HepG2 (cell line): ENCODE measurements around the gene ZNF26. TPM values are rescaled to one million over a fixed set of nuclear protein-coding genes. Genes with fewer than 3 reads are reported as not detected.

Experiments
- ATF7 ChIP-seq, 2 experiments: fragments of 450-650 bp in 1 of 2; sonication (generic) in 1 of 2; formaldehyde crosslinking in 1 of 2; IDR thresholded peaks; 2 replicates each; pipeline versions ENCODE4 v1.4.0 to v1.6.1; 2016 to 2020; ENCODE audit warnings: antibody characterized with exemption in 1 of 2, mild to moderate bottlenecking in 1 of 2, missing genetic modification reagents in 1 of 2
- CREB1 ChIP-seq, 2 experiments: fragments of 450-650 bp in 1 of 2; IDR thresholded peaks; 2 replicates each; pipeline ENCODE4 v1.6.1; 2016 to 2017; ENCODE audit warnings: control low read depth in 1 of 2, mild to moderate bottlenecking in 1 of 2, missing compliant biosample characterization in 1 of 2, missing genetic modification characterization in 1 of 2
- CREM ChIP-seq, 2 experiments: sonication (generic) in 1 of 2; formaldehyde crosslinking in 1 of 2; IDR thresholded peaks; 2 replicates each; pipeline versions ENCODE4 v1.4.0 to v1.6.1; 2016 to 2020; ENCODE audit warnings: antibody characterized with exemption in 1 of 2, mild to moderate bottlenecking in 1 of 2, missing genetic modification reagents in 1 of 2
- DR1 ChIP-seq: sonication (generic); formaldehyde crosslinking; IDR thresholded peaks from 2 replicates; pipeline ENCODE4 v1.8.0; 2021; ENCODE audit warnings: mild to moderate bottlenecking, missing genetic modification reagents, inconsistent platforms
- FOXA1 ChIP-seq, 2 experiments: fragments of 450-650 bp in 1 of 2; sonication (generic) in 1 of 2; formaldehyde crosslinking in 1 of 2; IDR thresholded peaks; 2 replicates each; pipeline versions ENCODE4 v1.4.0 to v1.6.1; 2016 to 2020; ENCODE audit warnings: missing genetic modification reagents in 1 of 2
- FOXC1 ChIP-seq: sonication (generic); formaldehyde crosslinking; IDR thresholded peaks from 2 replicates; pipeline ENCODE4 v1.8.0; 2022; ENCODE audit warnings: mild to moderate bottlenecking, missing genetic modification reagents, borderline replicate concordance
- IKZF1 ChIP-seq: fragments of 450-650 bp; IDR thresholded peaks from 2 replicates; pipeline ENCODE4 v1.7.1; 2016
- PHB2 ChIP-seq: fragments of 450-650 bp; IDR thresholded peaks from 2 replicates; pipeline ENCODE4 v1.6.1; 2018; ENCODE audit not compliant: partially characterized antibody
- RAD51 ChIP-seq: fragments of 450-650 bp; IDR thresholded peaks from 2 replicates; pipeline ENCODE4 v1.6.1; 2016; ENCODE audit warnings: borderline replicate concordance
- REPIN1 ChIP-seq: sonication (generic); formaldehyde crosslinking; IDR thresholded peaks from 2 replicates; pipeline ENCODE4 v1.8.0; 2022; ENCODE audit warnings: missing genetic modification reagents, low read depth, mild to moderate bottlenecking, borderline replicate concordance
- SIX1 ChIP-seq: sonication (generic); formaldehyde crosslinking; IDR thresholded peaks from 2 replicates; pipeline ENCODE4 v1.4.0; 2020; ENCODE audit warnings: missing genetic modification reagents, borderline replicate concordance
- ZNF24 ChIP-seq: fragments of 450-650 bp; IDR thresholded peaks from 2 replicates; pipeline ENCODE4 v1.6.1; 2017; ENCODE audit warnings: antibody characterized with exemption, mild to moderate bottlenecking
- ZNF350 ChIP-seq: sonication (generic); formaldehyde crosslinking; IDR thresholded peaks from 2 replicates; pipeline ENCODE4 v1.4.0; 2020; ENCODE audit warnings: mild to moderate bottlenecking, low read depth, missing genetic modification reagents, borderline replicate concordance
- ZNF367 ChIP-seq: sonication (generic); formaldehyde crosslinking; IDR thresholded peaks from 2 replicates; pipeline ENCODE4 v1.4.0; 2020; ENCODE audit warnings: missing genetic modification reagents, borderline replicate concordance
- ZSCAN25 ChIP-seq: sonication (generic); formaldehyde crosslinking; IDR thresholded peaks from 2 replicates; pipeline ENCODE4 v1.8.0; 2022; ENCODE audit warnings: mild to moderate bottlenecking, missing genetic modification reagents
- polyA plus RNA-seq, 8 experiments: library from polyadenylated mRNA; depleted of rRNA in 3 of 8; stranded (reverse) in 7 of 8; unstranded in 1 of 8; fragments of >200 nt; fragmentation: Illumina TruSeq in 4 of 8; extraction: Trizol in 4 of 8; gene quantifications; 2 replicates each; pipeline versions ENCODE4 v1.2.1 to v1.2.3, GENCODE V29; 2011 to 2016; ENCODE audit warnings: low read depth in 4 of 8, missing spikeins in 1 of 8, mixed read lengths in 1 of 8; ENCODE audit not compliant: insufficient read depth in 1 of 8
- total RNA-seq, 5 experiments: library from RNA; depleted of rRNA; stranded (reverse); fragments of >200 nt; fragmentation: Illumina TruSeq; extraction: Trizol; gene quantifications; 2 replicates each; pipeline ENCODE4 v1.2.3, GENCODE V29; 2016; ENCODE audit warnings: low read depth in 1 of 5
- TF ChIP-seq, protein P1 (sequence below), 2 experiments: fragments of 450-650 bp in 1 of 2; sonication (generic) in 1 of 2; formaldehyde crosslinking in 1 of 2; IDR thresholded peaks; 2 replicates each; pipeline versions ENCODE4 v1.6.1 to v1.8.0; 2016 to 2022; ENCODE audit warnings: antibody characterized with exemption in 1 of 2, mild to moderate bottlenecking in 1 of 2, missing genetic modification reagents in 1 of 2
- TF ChIP-seq, protein P2 (sequence below): sonication (generic); formaldehyde crosslinking; IDR thresholded peaks from 2 replicates; pipeline ENCODE4 v1.4.0; 2020; ENCODE audit warnings: missing genetic modification reagents, borderline replicate concordance

Gene ZNF26
- total and polyA plus RNA-seq, 2 of the 13 experiments (the other 11 are each of a cell fraction or from before 2014, with no cell fraction given) = 3.8 to 6.5 TPM

- TF ChIP-seq ZNF350 (CRISPR knock-in tag) (no peak), SIX1 (CRISPR knock-in tag) (no peak), REPIN1 (no peak), ZNF24 (no peak), CREB1 (IDR thresholded peaks at IDR 0.05) (peak; percentile 61; the same call in 1 of the 2 replicates), CREB1 (CRISPR knock-in tag; IDR thresholded peaks at IDR 0.05) (no peak), FOXA1 (IDR thresholded peaks at IDR 0.05) (peak; percentile 32; the same call in 1 of the 2 replicates), FOXA1 (CRISPR knock-in tag; IDR thresholded peaks at IDR 0.05) (no peak), PHB2 (peak; percentile 49), RAD51 (peak; percentile 36; the same call in 1 of the 2 replicates), ZNF367 (no peak), DR1 (CRISPR knock-in tag) (no peak), IKZF1 (0 out of 2 replicates have a peak, but pooled peaks have one; percentile 46), CREM (IDR thresholded peaks at IDR 0.05) (no peak), CREM (CRISPR knock-in tag; IDR thresholded peaks at IDR 0.05) (no peak), ATF7 (IDR thresholded peaks at IDR 0.05) (peak; percentile 36; the same call in 1 of the 2 replicates), ATF7 (CRISPR knock-in tag; IDR thresholded peaks at IDR 0.05) (no peak), ZSCAN25 (CRISPR knock-in tag) (no peak), FOXC1 (CRISPR knock-in tag) (no peak)
- TF ChIP-seq, protein P1, sequence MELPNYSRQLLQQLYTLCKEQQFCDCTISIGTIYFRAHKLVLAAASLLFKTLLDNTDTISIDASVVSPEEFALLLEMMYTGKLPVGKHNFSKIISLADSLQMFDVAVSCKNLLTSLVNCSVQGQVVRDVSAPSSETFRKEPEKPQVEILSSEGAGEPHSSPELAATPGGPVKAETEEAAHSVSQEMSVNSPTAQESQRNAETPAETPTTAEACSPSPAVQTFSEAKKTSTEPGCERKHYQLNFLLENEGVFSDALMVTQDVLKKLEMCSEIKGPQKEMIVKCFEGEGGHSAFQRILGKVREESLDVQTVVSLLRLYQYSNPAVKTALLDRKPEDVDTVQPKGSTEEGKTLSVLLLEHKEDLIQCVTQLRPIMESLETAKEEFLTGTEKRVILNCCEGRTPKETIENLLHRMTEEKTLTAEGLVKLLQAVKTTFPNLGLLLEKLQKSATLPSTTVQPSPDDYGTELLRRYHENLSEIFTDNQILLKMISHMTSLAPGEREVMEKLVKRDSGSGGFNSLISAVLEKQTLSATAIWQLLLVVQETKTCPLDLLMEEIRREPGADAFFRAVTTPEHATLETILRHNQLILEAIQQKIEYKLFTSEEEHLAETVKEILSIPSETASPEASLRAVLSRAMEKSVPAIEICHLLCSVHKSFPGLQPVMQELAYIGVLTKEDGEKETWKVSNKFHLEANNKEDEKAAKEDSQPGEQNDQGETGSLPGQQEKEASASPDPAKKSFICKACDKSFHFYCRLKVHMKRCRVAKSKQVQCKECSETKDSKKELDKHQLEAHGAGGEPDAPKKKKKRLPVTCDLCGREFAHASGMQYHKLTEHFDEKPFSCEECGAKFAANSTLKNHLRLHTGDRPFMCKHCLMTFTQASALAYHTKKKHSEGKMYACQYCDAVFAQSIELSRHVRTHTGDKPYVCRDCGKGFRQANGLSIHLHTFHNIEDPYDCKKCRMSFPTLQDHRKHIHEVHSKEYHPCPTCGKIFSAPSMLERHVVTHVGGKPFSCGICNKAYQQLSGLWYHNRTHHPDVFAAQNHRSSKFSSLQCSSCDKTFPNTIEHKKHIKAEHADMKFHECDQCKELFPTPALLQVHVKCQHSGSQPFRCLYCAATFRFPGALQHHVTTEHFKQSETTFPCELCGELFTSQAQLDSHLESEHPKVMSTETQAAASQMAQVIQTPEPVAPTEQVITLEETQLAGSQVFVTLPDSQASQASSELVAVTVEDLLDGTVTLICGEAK (IDR thresholded peaks at IDR 0.05) = peak; percentile 21; the same call in 1 of the 2 replicates
- TF ChIP-seq, protein P1 (CRISPR knock-in tag; IDR thresholded peaks at IDR 0.05) = no peak
- TF ChIP-seq, protein P2, sequence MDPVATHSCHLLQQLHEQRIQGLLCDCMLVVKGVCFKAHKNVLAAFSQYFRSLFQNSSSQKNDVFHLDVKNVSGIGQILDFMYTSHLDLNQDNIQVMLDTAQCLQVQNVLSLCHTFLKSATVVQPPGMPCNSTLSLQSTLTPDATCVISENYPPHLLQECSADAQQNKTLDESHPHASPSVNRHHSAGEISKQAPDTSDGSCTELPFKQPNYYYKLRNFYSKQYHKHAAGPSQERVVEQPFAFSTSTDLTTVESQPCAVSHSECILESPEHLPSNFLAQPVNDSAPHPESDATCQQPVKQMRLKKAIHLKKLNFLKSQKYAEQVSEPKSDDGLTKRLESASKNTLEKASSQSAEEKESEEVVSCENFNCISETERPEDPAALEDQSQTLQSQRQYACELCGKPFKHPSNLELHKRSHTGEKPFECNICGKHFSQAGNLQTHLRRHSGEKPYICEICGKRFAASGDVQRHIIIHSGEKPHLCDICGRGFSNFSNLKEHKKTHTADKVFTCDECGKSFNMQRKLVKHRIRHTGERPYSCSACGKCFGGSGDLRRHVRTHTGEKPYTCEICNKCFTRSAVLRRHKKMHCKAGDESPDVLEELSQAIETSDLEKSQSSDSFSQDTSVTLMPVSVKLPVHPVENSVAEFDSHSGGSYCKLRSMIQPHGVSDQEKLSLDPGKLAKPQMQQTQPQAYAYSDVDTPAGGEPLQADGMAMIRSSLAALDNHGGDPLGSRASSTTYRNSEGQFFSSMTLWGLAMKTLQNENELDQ = no peak
These were observed 34.5 kb upstream of the ZNF26 start (continued) for GRCh38 chr12:132951649-132952048.
